HT1080 (cell line): ENCODE data around the gene AMACR. TPM values are rescaled to one million over a fixed set of nuclear protein-coding genes. Genes with fewer than 3 reads are reported as not detected.
A peak's percentile ranks its signal among the peaks of the same experiment; 100 is the strongest.

Experiments
- DNase-seq: peaks from one replicate; pipeline ENCODE4 v3.0.0-alpha.2; 2015; ENCODE audit warnings: low read depth
- total RNA-seq: library from RNA; depleted of rRNA; stranded (reverse); fragments of >200 nt; shearing (Covaris generic); gene quantifications from 2 replicates; pipeline ENCODE4 v1.2.3, GENCODE V29; 2014

The AMACR gene
- total RNA-seq, 1 experiment from 2014 or later = 12.8 TPM

DNA sequence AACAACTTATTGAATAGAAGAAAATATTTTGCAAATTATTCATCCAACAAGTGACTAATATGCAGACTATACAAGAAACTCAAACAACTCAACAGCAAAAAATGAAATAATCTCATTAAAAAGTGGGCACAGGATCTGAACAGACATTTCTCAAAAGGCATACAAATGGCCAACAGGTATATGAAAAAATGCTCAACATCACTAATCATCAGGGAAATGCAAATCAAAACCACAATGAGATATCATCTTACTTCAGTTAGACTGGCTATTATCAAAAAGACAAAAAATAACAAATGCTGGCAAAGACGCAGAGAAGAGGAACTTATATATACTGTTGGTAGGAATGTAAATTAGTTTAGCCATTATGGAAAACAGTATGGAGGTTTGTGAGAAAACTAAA is 1.8 kb upstream of the AMACR start:
- no peak for DNase-seq

DNA sequence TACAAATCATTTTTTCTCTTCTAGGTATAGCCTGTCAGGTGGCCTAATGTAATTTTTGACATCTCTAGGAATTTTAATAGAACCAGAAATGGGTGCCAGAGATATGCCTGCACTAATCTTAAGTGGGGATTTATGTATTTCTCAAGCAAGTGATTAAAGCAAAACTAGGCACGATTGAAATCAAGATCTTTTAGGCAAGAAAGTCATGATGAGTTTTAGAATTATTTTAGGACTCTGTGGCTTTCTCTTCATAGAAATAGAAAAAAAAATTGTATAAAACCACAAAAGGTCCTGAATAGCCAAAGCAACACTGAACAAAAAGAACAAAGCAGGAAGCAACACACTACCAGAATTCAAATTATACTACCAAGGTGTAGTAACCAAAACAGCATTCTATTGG is 952 bp upstream of the AMACR start:
- DNase-seq = no peak

DNA sequence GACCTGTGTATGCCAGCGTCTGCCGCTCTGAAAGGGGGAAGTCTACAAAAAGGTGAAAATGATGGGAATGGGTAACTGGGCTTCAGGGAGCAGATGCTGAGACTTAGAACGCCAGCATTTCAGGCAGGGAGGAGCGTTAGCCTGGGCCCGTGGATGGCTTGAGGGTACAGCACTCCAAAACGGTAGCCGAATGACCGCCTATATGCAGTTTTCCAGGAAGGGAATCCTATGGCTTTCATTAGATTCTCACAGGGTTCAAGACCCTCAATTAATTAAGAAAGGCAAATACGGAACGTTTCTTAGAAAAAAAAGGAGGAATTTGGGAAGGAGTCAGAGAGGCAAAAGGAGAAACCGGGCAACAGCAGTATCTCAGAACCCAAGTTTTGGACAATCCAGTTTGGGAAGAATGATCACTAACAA is 639 bp downstream of the AMACR start:
- DNase-seq = no peak

DNA sequence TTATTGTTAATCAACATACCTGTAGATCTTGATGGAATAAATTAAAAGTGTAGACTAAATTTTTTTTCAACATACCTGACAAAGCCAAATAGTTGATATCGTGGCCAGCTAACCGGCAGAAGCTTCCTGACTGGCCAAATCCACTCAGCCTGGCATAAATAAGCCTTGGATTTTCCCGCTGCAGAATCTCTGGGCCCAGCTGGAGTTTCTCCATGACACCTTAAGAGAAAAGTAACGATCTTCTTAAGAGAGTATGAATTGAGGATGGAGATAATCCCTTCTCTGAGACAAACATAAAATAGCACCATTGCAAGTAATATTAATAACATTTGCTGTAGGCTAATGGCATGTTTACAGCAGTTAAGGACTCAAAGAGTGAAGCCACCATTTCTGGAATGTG is 2.2 kb downstream of the AMACR start:
- DNase-seq = no peak

DNA sequence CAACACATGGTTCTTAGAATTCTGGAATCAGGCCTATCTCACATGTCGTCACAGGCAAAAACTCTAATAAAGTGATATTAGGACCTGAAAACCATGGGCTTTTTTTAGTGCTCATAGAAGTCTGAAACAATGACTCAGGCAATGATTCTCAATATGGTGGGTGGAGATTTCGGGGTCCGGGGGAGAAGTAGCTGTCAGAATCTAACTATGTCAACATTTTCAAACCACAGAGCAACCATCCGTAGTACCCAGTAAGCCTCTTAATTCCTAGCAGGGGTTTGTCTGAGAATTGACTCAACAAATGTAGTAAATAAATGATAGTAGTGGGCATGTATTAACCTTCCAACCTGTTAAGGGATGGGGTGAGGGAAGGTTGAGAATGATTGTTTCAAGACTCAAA is 2.6 kb downstream of the AMACR start:
- DNase-seq = no peak

DNA sequence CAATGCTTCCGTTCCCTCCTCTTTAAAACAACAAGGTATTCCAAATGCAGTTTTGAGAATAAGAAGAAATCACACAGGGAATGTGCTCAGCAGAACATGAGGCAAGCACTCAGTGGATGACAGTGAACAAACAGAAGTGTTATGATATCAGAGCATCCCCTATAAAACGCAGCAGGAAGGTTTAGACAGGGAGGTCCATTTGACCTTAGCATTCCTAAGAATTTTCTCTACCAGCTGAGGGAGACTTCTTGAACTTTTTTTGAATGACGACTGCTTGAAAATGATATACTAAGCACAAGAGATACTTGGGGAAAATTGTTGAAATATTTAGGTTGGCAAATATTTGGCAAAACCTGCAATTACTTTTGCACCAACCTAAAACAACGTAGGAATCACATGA is 3.9 kb downstream of the AMACR start:
- DNase-seq = no peak

DNA sequence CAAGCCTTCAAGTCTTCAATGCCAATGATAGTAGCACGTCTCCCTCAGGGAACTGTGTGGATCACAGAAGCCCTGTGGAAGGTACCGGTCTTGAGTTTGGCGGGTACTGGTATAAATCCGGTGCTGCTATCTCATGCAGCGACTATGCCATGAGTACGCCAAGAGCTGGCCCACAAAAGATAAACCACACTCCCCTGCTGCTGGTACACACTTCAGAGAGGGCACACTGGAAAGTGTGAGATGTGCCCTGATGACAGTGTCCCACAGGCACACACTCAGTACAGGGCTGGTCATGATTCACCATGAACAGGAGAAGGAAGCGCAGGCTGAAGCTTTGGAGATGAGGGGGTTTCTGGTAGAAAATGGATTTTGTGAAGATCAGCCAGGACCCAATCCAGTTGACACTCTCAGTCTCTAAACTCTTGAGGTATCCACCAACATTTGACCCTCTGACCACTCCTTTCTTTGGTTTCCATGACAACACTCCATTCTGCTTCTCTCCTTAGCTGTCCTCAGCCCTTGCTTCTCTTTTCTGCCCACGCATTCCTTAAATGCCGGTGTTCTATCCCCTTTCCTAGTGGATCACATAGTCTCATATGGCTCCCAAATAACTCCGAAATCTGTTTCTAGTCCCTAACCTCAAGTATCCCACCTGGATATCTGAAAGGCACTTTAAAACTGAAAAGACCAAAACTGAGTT is 5.1 kb downstream of the AMACR start:
- no peak for DNase-seq

DNA sequence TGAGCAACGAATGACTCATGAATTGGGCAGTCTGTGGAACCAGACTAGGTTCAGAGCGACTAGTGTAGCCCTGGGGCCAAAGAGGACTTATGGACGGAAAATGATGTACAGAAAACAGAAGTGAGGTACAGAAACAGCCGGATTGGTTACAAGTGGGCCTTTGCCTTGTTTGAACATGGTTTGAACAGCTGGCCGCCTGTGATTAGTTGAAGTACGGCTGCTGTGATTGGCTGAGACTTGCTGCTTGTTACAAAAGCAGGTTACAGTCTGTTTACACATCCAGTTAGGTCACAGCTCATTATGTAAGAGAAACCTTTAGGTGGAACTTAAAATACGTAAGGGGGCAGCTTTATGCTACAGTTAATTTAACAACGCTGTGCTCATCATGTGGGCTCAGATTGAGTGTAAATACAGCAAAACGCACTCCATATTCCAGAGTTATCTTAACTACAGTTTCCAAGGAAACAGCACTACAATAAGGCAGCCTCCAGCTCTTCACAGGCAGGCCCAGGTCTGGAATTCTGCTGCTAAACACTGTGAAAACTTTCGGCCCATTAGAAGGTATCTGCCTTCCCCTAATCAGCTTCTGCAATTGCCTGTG is 6.5 kb downstream of the AMACR start:
- no peak for DNase-seq

DNA sequence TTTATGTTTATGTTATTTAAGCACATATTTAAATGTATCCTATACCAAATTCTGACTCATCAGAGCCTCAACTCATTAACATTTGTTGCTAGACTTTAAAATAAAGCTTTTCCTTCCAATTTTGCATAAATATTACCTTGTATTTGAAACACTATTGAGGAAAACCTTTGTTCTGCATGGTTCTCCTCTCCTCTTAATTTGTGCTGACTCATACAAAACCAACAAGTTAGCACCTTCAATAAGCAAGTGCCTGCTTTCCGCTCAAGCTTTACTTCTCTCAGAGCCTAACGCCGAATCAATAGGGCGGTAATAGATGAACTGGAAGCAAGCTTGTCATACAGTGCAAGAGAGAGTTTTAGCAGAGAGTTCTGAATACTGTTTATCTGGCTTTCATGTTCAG is 7.9 kb downstream of the AMACR start:
- no peak for DNase-seq

DNA sequence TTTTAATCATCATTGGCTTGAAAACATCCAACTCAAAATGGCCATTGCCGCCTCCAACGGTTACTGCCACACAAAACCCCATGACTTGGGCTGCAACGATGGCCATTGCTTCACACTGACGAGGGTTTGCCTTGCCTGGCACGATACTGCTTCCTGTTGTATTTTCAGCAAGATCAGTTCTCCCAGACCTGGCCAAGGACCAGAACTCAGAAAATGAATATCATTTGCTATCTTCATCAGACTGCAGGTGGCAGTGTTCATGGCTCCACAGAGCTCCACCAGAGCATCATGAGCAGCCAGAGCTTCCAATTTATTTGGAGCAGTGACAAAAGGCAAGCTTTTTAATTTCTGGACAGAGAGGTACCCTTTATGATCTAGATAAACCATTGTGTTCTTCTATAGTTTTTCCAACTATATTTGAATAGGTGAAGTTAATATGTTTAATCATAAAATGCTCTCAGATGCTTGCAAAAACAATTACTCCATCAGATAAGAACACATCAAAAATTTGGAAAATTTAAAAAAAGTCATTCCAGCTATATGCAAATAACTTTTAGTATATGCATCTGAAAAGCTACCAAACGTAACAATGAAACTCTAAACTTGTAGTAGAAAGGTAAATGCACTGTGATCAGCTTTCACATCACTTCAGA is 10.4 kb downstream of the AMACR start:
- peak; percentile 83 for DNase-seq

DNA sequence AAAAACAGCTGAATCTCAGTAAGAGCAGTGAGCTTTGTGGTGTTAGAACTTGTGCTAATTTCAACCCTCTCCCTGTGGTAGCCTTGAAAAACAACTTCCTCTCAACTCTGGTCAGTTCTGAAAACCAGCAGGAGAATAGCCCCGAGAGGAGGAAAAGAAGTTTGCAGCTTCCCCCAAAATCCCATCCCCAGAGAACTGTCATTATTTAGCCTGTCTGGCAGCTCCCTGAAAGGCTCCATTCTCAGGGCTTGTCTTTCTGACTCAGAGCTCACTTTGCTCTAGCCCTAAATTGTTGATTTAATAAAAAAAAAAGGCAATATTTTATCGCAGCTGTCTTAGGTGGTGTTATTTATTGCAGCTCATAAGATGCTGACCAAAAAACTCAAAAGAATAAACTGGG is 12.0 kb downstream of the AMACR start:
- no peak for DNase-seq

DNA sequence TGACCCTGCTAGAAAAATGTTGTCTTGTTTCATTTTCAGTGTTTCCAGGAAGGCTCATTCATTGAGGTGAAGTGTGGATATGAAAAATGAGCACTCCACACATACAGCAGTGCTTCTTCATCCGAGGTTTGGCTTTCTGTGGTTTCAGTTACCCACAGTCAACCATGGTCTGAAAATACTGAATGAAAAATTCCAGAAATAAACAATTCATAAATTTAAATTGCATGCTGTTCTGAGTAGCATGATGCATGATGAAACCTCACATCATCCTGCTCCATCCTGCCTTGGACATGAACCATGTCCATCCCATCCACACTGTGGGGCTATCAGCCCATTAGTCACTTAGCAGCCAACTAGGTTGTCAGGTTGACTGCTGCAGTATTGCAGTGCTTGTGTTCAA is 13.0 kb downstream of the AMACR start:
- DNase-seq = peak; percentile 28

DNA sequence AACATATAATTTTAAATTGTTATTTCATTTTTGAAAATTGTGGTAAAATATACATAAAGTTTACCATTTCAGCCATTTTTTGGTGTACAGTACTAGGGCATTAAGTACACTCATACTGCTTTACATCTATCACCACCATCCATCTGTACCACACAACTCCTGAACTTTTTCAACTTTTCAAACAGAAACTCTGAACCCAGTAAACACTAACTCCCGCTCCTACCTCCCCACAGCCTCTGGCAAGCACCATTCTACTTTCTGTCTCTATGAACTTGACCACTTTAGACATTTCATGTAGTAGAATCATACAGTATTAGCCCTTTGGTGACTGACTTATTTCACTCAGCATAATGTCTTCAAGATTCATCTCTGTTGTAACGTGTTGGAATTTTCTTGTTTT is 15.0 kb downstream of the AMACR start:
- DNase-seq = no peak

DNA sequence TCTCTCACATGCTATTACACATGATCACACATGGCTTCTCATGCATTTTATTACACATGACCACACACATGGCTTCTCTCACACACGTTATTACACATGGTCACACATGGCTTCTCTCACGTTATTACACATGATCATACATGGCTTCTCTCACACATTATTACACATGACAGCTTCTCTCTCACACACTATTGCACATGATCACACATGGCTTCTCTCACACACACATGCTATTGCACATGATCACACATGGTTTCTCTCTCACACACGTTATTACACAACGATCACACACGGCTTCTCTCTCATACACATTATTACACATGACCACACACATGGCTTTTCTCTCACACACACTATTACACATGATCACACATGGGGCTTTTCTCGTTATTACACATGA is 22.4 kb downstream of the AMACR start:
- no peak for DNase-seq

DNA sequence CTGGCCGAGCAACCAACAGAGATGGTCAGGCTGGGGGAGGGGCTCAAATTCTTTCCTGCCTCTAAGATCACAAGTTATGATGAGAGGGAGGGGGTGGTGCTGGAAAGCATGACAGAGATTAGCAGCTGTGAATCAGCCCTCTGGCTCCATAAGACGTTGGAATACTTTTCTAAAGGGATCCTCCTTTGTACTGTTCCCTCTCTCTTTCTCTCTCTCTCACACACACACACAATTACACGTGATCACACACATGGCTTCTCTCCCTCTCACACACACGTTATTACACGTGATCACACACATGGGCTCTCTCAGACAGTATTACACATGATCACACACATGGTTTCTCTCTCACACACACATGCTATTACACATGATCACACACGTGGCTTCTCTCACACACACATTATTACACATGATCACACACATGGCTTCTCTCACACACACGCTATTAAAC is 23.2 kb downstream of the AMACR start, which contains the start of gene SLC45A2:
SLC45A2 (minus strand) TSS at position 23 of the 454 bp plus-strand sequence. CDS start 110 bp downstream, outside the sequence.
- no peak for DNase-seq

DNA sequence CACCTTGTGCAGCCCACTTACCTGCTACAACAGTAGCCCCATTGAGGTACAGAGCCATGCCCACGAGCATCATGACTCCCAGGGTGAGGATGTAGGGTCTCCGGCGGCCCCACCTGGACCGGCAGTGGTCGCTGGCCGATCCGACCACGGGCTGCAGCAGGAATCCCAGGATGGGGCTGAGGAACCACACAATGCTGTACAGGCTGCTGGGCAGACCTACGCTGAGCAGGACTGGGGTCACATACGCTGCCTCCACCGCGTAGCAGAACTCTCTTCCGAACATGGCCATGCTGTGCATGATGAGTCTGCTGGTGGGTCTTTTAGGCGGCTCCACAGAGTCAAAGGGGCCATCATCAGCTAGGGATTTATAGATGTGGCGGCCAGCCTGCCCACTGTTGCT is 23.7 kb downstream of the AMACR start:
- DNase-seq = no peak

DNA sequence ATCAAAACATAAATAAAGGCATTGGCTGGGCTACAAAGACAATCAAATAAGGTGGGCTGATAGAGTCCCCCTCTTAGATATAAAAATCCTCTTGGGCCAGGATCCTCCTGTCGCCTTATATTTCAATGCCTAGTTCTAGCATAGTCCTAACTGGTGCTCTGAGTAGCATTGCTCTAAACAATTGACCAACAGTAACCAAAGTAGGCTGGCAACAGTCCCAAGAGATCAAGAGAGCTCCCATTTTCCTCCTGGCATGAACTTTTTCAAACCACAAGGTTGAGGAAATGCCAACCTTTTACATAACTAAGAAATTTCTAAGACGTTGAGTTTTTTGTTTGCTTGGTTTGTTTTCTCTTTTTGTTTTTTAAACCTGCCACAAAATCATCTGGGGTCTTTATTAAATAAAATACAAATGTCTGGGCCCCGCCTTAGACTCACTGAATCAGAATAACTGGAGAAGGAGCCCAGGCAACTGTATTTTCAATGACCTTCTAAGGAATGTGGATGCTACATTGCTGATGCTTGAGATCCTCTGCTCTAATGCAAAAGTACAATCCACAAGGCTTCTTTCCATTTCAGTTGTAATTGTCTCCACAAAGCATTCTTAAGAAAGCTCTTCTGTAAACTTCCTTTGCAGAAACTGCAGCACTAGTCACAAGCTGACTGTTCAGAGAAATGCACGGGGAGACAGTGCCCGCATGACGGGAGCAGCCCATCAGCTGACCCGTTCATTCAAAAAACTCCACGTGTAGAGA is 26.3 kb downstream of the AMACR start:
- DNase-seq = peak; percentile 36

DNA sequence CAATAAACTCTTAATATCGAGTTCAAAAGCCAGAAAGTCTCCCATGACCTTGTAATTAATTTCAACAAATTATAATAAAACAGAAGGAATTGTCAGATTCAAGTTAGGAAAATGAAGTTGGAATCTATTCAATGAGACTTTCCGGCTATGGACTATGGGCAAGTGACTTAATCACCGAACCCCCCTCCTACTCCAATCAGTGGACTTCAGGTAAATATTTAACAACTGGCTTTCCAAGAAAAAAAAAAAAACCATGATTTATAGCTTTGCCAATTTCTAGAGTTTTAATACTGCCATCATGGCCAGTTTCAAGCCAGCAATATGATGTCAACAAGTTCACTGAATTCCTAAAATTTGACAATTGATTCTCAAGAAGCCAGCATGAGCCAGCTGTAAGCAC is 27.8 kb downstream of the AMACR start:
- no peak for DNase-seq

DNA sequence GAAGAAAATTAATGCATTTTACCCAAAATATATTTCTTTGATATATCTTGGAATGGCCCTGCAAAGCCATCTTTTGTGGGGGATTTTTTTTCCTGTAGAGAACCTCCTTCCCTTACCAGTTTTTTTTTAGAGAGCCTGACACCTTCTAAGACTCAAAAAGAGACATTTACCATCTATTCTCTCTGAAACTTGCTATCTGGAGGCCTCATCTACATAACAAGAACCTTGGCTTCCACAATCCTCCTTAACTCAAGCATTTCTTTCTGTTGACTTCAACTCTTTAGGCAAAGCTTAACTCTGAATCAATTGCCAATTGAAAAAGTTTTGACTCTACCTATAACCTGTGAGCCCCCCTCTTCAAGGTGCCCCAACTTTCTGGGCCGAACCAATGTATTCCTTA is 29.5 kb downstream of the AMACR start:
- DNase-seq = no peak

DNA sequence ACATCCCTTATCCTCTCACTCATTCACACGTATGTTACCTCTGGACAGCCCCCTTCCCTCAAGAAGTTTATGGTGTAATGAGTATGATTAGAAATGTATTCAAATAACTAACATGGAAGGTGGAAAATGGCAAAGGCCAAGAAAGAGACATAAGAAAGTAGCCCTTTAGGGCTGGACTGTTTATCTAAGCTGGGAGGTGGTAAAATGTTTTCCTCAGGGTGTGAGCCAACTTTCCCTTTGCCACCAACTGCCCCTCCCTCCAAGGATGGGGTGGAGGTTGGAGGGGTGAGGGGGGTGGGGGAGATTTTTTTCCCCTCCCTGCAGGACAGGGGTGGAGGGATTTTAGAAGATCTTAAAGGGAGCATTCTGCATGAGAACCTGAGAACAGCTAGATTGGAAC is 31.5 kb downstream of the AMACR start:
- DNase-seq = no peak

DNA sequence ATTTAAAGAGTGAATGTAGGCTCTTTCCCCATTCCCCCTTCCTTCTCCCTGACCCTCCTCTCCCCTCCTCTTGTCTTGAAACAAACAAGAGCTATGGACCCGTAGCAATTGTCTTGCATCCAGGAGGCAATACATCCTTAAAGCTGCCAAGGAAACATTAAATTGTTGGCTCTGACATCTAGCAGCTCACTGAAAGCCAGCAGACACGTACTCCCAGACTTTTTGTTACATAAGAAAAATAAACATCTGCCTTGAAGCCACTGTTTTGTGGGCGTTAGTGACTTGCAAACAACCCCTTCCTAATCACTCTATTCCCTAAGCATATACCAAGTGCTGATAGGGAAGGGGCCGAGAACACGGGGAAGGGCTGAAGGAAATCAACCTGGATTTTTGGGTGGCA is 32.0 kb downstream of the AMACR start:
- DNase-seq = no peak

DNA sequence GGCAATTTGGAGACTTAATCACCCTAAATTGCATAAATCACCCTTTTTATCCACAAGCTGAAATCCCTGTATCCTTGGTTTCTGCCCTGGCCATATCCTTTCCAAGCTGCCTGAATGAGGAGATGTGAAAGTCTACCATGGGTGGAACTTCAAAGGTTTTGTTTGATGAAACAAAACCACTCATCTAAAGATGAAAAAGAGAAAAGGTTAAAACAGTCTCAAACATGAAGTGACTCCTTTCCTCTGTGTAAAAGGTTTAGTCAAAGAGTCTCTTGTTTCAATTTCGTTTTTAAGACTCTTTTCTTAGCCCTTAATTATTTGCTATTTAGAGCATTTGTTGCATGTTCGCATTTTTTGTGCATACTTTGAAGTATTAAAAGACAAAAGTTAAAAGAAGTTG is 34.6 kb downstream of the AMACR start:
- no peak for DNase-seq
